ENCODE data around the gene ZNRF3.
A peak's percentile ranks its signal among the peaks of the same experiment; 100 is the strongest.

Gene ZNRF3

GRCh38 chr22:28953976-28954880 lies 70.9 kb downstream of the ZNRF3 start:
- H3K4me1 Mint-ChIP-seq (ENCODE audit: low read depth): peaks cover 31% of the 10 kb centered on the region
- no peak overlapping the region for H3K27ac Mint-ChIP-seq
- H3K27me3 Mint-ChIP-seq: peaks cover 96% of the 10 kb centered on the region
- H3K36me3 Mint-ChIP-seq (ENCODE audit: low read depth): no peaks in the 10 kb centered on the region
- H3K9me3 Mint-ChIP-seq: no peaks in the 10 kb centered on the region
- H3K4me3 Mint-ChIP-seq: no peak overlapping the region
- DNase-seq: no peak

GRCh38 chr22:28955817-28956216 lies 72.4 kb downstream of the ZNRF3 start:
- Mint-ChIP-seq H3K36me3 (ENCODE audit: low read depth) (no peaks in the 10 kb centered on the region), H3K4me3 (peak overlapping the region; percentile 56), H3K9me3 (no peaks in the 10 kb centered on the region), H3K27me3 (peaks cover 97% of the 10 kb centered on the region), H3K27ac (peak overlapping the region; percentile 88), H3K4me1 (ENCODE audit: low read depth) (peaks cover 47% of the 10 kb centered on the region)
- peak; percentile 79 for DNase-seq

- peaks cover 53% of the 10 kb centered on the region for H3K4me1 Mint-ChIP-seq (ENCODE audit: low read depth)
- H3K27me3 Mint-ChIP-seq: peaks cover 97% of the 10 kb centered on the region
- H3K9me3 Mint-ChIP-seq: no peaks in the 10 kb centered on the region
- H3K27ac Mint-ChIP-seq: no peak overlapping the region
- no peak for DNase-seq
- no peak overlapping the region for H3K4me3 Mint-ChIP-seq
- H3K36me3 Mint-ChIP-seq (ENCODE audit: low read depth): no peaks in the 10 kb centered on the region
Measured at GRCh38 chr22:28956506-28956905, 73.1 kb downstream of the ZNRF3 start.

GRCh38 chr22:28958611-28959010 lies 75.2 kb downstream of the ZNRF3 start:
- H3K27ac Mint-ChIP-seq: no peak overlapping the region
- H3K9me3 Mint-ChIP-seq: no peaks in the 10 kb centered on the region
- H3K4me3 Mint-ChIP-seq: no peak overlapping the region
- peaks cover 95% of the 10 kb centered on the region for H3K27me3 Mint-ChIP-seq
- no peak for DNase-seq
- H3K36me3 Mint-ChIP-seq (ENCODE audit: low read depth): no peaks in the 10 kb centered on the region
- H3K4me1 Mint-ChIP-seq (ENCODE audit: low read depth): peaks cover 56% of the 10 kb centered on the region

- Mint-ChIP-seq H3K4me1 (ENCODE audit: low read depth) (peaks cover 32% of the 10 kb centered on the region), H3K9me3 (no peaks in the 10 kb centered on the region), H3K27ac (no peak overlapping the region), H3K27me3 (peaks cover 90% of the 10 kb centered on the region), H3K4me3 (no peak overlapping the region), H3K36me3 (ENCODE audit: low read depth) (no peaks in the 10 kb centered on the region)
- DNase-seq: no peak
Measured at GRCh38 chr22:28962042-28962554, 78.7 kb downstream of the ZNRF3 start.

- H3K27ac Mint-ChIP-seq: no peak overlapping the region
- H3K4me3 Mint-ChIP-seq: no peak overlapping the region
- H3K4me1 Mint-ChIP-seq (ENCODE audit: low read depth): peaks cover 27% of the 10 kb centered on the region
- H3K36me3 Mint-ChIP-seq (ENCODE audit: low read depth): no peaks in the 10 kb centered on the region
- peaks cover 83% of the 10 kb centered on the region for H3K27me3 Mint-ChIP-seq
- DNase-seq: no peak
- no peaks in the 10 kb centered on the region for H3K9me3 Mint-ChIP-seq
Measured at GRCh38 chr22:28963362-28963761, 80.0 kb downstream of the ZNRF3 start.

GRCh38 chr22:28967163-28967665 lies 83.8 kb downstream of the ZNRF3 start:
- H3K4me1 Mint-ChIP-seq (ENCODE audit: low read depth): no peaks in the 10 kb centered on the region
- no peaks in the 10 kb centered on the region for H3K36me3 Mint-ChIP-seq (ENCODE audit: low read depth)
- DNase-seq: no peak
- no peak overlapping the region for H3K4me3 Mint-ChIP-seq
- no peaks in the 10 kb centered on the region for H3K9me3 Mint-ChIP-seq
- H3K27me3 Mint-ChIP-seq: peaks cover 78% of the 10 kb centered on the region
- no peak overlapping the region for H3K27ac Mint-ChIP-seq

- Mint-ChIP-seq H3K4me1 (ENCODE audit: low read depth) (no peaks in the 10 kb centered on the region), H3K27ac (no peak overlapping the region), H3K4me3 (no peak overlapping the region), H3K36me3 (ENCODE audit: low read depth) (no peaks in the 10 kb centered on the region), H3K27me3 (peaks cover 75% of the 10 kb centered on the region), H3K9me3 (no peaks in the 10 kb centered on the region)
- DNase-seq: no peak
Measured at GRCh38 chr22:28967969-28968368, 84.6 kb downstream of the ZNRF3 start.

- Mint-ChIP-seq H3K36me3 (ENCODE audit: low read depth) (no peaks in the 10 kb centered on the region), H3K27me3 (peaks cover 72% of the 10 kb centered on the region), H3K27ac (no peak overlapping the region), H3K4me3 (no peak overlapping the region), H3K9me3 (no peaks in the 10 kb centered on the region), H3K4me1 (ENCODE audit: low read depth) (no peaks in the 10 kb centered on the region)
- no peak for DNase-seq
Measured at GRCh38 chr22:28969401-28970168, 86.2 kb downstream of the ZNRF3 start.

- H3K27me3 Mint-ChIP-seq: peaks cover 80% of the 10 kb centered on the region
- no peaks in the 10 kb centered on the region for H3K36me3 Mint-ChIP-seq (ENCODE audit: low read depth)
- no peak for DNase-seq
- H3K4me3 Mint-ChIP-seq: no peak overlapping the region
- H3K27ac Mint-ChIP-seq: no peak overlapping the region
- H3K4me1 Mint-ChIP-seq (ENCODE audit: low read depth): peaks cover 23% of the 10 kb centered on the region
- no peaks in the 10 kb centered on the region for H3K9me3 Mint-ChIP-seq
Measured at GRCh38 chr22:28973352-28973751, 90.0 kb downstream of the ZNRF3 start.

- Mint-ChIP-seq H3K27ac (no peak overlapping the region), H3K9me3 (no peaks in the 10 kb centered on the region), H3K27me3 (peaks cover 72% of the 10 kb centered on the region), H3K4me1 (ENCODE audit: low read depth) (peaks cover 26% of the 10 kb centered on the region), H3K4me3 (no peak overlapping the region), H3K36me3 (ENCODE audit: low read depth) (no peaks in the 10 kb centered on the region)
- no peak for DNase-seq
Measured at GRCh38 chr22:28977060-28977459, 93.7 kb downstream of the ZNRF3 start.

- H3K27me3 Mint-ChIP-seq: peaks cover 68% of the 10 kb centered on the region
- H3K4me3 Mint-ChIP-seq: no peak overlapping the region
- no peak overlapping the region for H3K27ac Mint-ChIP-seq
- no peaks in the 10 kb centered on the region for H3K9me3 Mint-ChIP-seq
- H3K36me3 Mint-ChIP-seq (ENCODE audit: low read depth): no peaks in the 10 kb centered on the region
- peaks cover 26% of the 10 kb centered on the region for H3K4me1 Mint-ChIP-seq (ENCODE audit: low read depth)
- DNase-seq: no peak
Measured at GRCh38 chr22:28977481-28977971, 94.2 kb downstream of the ZNRF3 start.

GRCh38 chr22:28978158-28978557 lies 94.8 kb downstream of the ZNRF3 start:
- Mint-ChIP-seq H3K27me3 (peaks cover 69% of the 10 kb centered on the region), H3K4me1 (ENCODE audit: low read depth) (peaks cover 26% of the 10 kb centered on the region), H3K27ac (no peak overlapping the region), H3K4me3 (no peak overlapping the region), H3K36me3 (ENCODE audit: low read depth) (no peaks in the 10 kb centered on the region), H3K9me3 (no peaks in the 10 kb centered on the region)
- no peak for DNase-seq

GRCh38 chr22:28978863-28979796 lies 95.8 kb downstream of the ZNRF3 start:
- Mint-ChIP-seq H3K27ac (no peak overlapping the region), H3K9me3 (no peaks in the 10 kb centered on the region), H3K36me3 (ENCODE audit: low read depth) (no peaks in the 10 kb centered on the region), H3K4me3 (no peak overlapping the region), H3K4me1 (ENCODE audit: low read depth) (peaks cover 27% of the 10 kb centered on the region), H3K27me3 (peaks cover 70% of the 10 kb centered on the region)
- no peak for DNase-seq
